GM12878 (cell line): ENCODE measurements around the gene MTMR3. TPM values are rescaled to one million over a fixed set of nuclear protein-coding genes. Genes with fewer than 3 reads are reported as not detected.
A peak's percentile ranks its signal among the peaks of the same experiment; 100 is the strongest.

Experiments
- ATAC-seq: fragments of 200-7000 bp; cut with Tn5 transposase; 3 replicates; pipeline ENCODE4 v1.9.1; 2020; ENCODE audit warnings: mild to moderate bottlenecking, moderate library complexity
- BruUV-seq: library from RNA; stranded (reverse); fragments of 400-500 nt; replicated peaks from 2 replicates; lab custom pipeline; 2021; lab: Mats Ljungman, UMichigan
- CTCF ChIA-PET: fragments of 300-600 bp; sonication (Branson Sonifier 250); formaldehyde crosslinking; extraction: SDS; loops from one replicate; lab custom pipeline; 2021; ENCODE audit warnings: inconsistent platforms; lab: Yijun Ruan, JAX
- POLR2A ChIA-PET: fragments of 350-600 bp; formaldehyde crosslinking; extraction: SDS; loops from one replicate; lab custom pipeline; 2021; ENCODE audit warnings: inconsistent platforms; lab: Charles Lee
- RAD21 ChIA-PET: fragments of 300-600 bp; sonication (Branson Sonifier 250); formaldehyde crosslinking; loops from one replicate; lab custom pipeline; 2023; ENCODE audit warnings: antibody characterized with exemption; ENCODE audit not compliant: unreplicated experiment; lab: Charles Lee
- SMC1A ChIA-PET: fragments of 300-600 bp; sonication (Branson Sonifier 250); formaldehyde crosslinking; loops from one replicate; lab custom pipeline; 2023; ENCODE audit not compliant: unreplicated experiment, uncharacterized antibody; lab: Charles Lee
- DNase-seq: peaks from one replicate; pipeline ENCODE4 v3.0.0-alpha.2; 2011; ENCODE audit warnings: low read depth, low spot score
- FAIRE-seq: peaks from 3 replicates; lab custom pipeline; 2011; peaks lifted over from hg19 to GRCh38; lab: Jason Lieb, UNC
- H2AFZ ChIP-seq: 2 replicates; pipeline ENCODE4 v1.6.0; 2011; ENCODE audit warnings: low read depth, low read length, control low read depth; ENCODE audit not compliant: control insufficient read depth
- H3K27ac ChIP-seq: 2 replicates; pipeline ENCODE4 v1.5.1; 2011; ENCODE audit warnings: control low read depth; ENCODE audit not compliant: control insufficient read depth, insufficient read depth
- H3K27me3 ChIP-seq, 2 experiments: replicated peaks in 1 of 2; 2 replicates each; pipeline versions ENCODE4 v1.6.0 to v1.6.1; 2011; ENCODE audit warnings: low read length in 1 of 2; ENCODE audit not compliant: control insufficient read depth in 2 of 2, insufficient read depth in 2 of 2
- H3K36me3 ChIP-seq, 2 experiments: 2 replicates each; pipeline ENCODE4 v1.5.1; 2011; ENCODE audit warnings: low read length in 1 of 2; ENCODE audit not compliant: control insufficient read depth in 2 of 2, insufficient read depth in 2 of 2
- H3K4me1 ChIP-seq: 2 replicates; pipeline ENCODE4 v1.6.1; 2011; ENCODE audit warnings: mild to moderate bottlenecking, low read length, moderate library complexity, mixed read lengths; ENCODE audit not compliant: control insufficient read depth, insufficient read depth
- H3K4me2 ChIP-seq: 2 replicates; pipeline ENCODE4 v1.6.0; 2011; ENCODE audit warnings: control low read depth; ENCODE audit not compliant: control insufficient read depth, insufficient read depth
- H3K4me3 ChIP-seq: fragments of 200-600 bp; sonication (generic); 2 replicates; pipeline ENCODE4 v1.5.1; 2016
- H3K79me2 ChIP-seq: 2 replicates; pipeline ENCODE4 v1.6.0; 2011; ENCODE audit warnings: low read length; ENCODE audit not compliant: control insufficient read depth, insufficient read depth
- H3K9ac ChIP-seq: 2 replicates; pipeline ENCODE4 v1.8.0; 2011; ENCODE audit warnings: low read length, control low read depth, mixed read lengths; ENCODE audit not compliant: control insufficient read depth, insufficient read depth
- H3K9me3 ChIP-seq: replicated peaks from 3 replicates; pipeline ENCODE4 v1.5.1; 2011; ENCODE audit warnings: mild to moderate bottlenecking, low read length; ENCODE audit not compliant: control insufficient read depth, insufficient read depth
- H4K20me1 ChIP-seq: 2 replicates; pipeline ENCODE4 v1.6.0; 2011; ENCODE audit not compliant: control insufficient read depth, insufficient read depth
- ATF3 ChIP-seq: IDR thresholded peaks from 2 replicates; pipeline ENCODE4 v1.6.1; 2011; ENCODE audit warnings: low read depth, mild to moderate bottlenecking, low read length, moderate library complexity, borderline replicate concordance; ENCODE audit errors: extremely low read depth
- NFIC ChIP-seq: IDR thresholded peaks from 2 replicates; pipeline ENCODE4 v1.6.1; 2012; ENCODE audit warnings: low read depth, mild to moderate bottlenecking, inconsistent platforms, low read length, moderate library complexity
- POLR2AphosphoS2 ChIP-seq: IDR thresholded peaks from 2 replicates; pipeline ENCODE4 v1.6.1; 2011; ENCODE audit warnings: low read depth, mild to moderate bottlenecking, low read length, improper control_type of control experiment, moderate library complexity
- POU2F2 ChIP-seq: IDR thresholded peaks from 3 replicates; pipeline ENCODE4 v1.6.1; 2011; ENCODE audit warnings: low read depth, mild to moderate bottlenecking, low read length, borderline replicate concordance
- RUNX3 ChIP-seq: IDR thresholded peaks from 2 replicates; pipeline ENCODE4 v1.6.1; 2012; ENCODE audit warnings: low read length, inconsistent platforms
- WGBS: methylation state at CpG from one replicate; pipeline ENCODE4 v1.1.6; 2016; ENCODE audit warnings: low lambda C conversion rate; ENCODE audit not compliant: insufficient replicate concordance, insufficient coverage; ENCODE audit errors: missing lambda C conversion rate; 5-methylcytosine and 5-hydroxymethylcytosine counted together
- in situ Hi-C: fragments of 300-500 bp; cut with MboI; formaldehyde crosslinking; loops from 9 replicates; pipeline ENCODE4 v1.14.3; 2018; ENCODE audit warnings: mixed read lengths
- intact Hi-C: fragments of 100-400 bp; cut with micrococcal nuclease; formaldehyde crosslinking; loops from one replicate; pipeline ENCODE4 v1.14.2; 2022; ENCODE audit not compliant: unreplicated experiment
- polyA plus RNA-seq, 11 experiments: library from polyadenylated mRNA; depleted of rRNA in 4 of 11; unstranded in 6 of 11; stranded (reverse) in 5 of 11; fragments of >200 nt; fragmentation: Nextera tagmentation in 4 of 11; fragmentation: Illumina TruSeq in 1 of 11; extraction: Ambion mirVana in 4 of 11; extraction: Trizol in 1 of 11; gene quantifications; 1 replicate in 1 of 11; 2 replicates in 10 of 11; pipeline versions ENCODE4 v1.2.1 to v1.2.3, GENCODE V29; 2011 to 2016; ENCODE audit warnings: inconsistent platforms in 2 of 11, missing spikeins in 2 of 11, low read depth in 1 of 11
- total RNA-seq, 4 experiments: library from RNA; depleted of rRNA in 3 of 4; stranded (reverse); fragments of >200 nt in 3 of 4; fragmentation: Illumina TruSeq in 1 of 4; extraction: Trizol in 1 of 4; gene quantifications; 2 replicates each; pipeline versions ENCODE4 v1.2.1 to v1.2.3, GENCODE V29; 2013 to 2021
- TF ChIP-seq, protein P1 (sequence below): fragments of 450-650 bp; IDR thresholded peaks from 2 replicates; pipeline ENCODE4 v1.6.1; 2017; ENCODE audit warnings: low read depth, mild to moderate bottlenecking, moderate library complexity

The MTMR3 gene
- total and polyA plus RNA-seq, 10 of the 15 experiments (the other 5 are each of a cell fraction or from before 2014, with no cell fraction given), result 1.4 to 23.7 (median 10.6) TPM

DNA sequence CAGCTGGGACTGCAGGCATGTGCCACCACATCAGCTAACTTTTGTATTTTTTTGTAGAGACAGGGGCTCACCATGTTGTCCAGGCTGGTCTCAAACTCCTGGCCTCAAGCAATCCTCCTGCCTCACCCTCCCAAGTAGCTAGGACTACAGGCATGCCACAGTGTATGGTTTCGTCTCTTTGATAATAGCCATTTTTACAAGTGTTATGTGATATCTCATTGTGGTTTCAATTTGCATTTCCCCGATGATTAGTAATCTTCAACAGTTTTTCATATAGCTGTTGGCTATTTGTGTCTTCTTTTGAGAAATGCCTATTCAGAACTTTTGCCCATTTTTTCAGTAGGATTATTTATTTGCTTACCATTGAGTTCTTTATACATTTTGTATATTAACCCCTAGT is 9.0 kb upstream of the MTMR3 start:
- no TSS peak for BruUV-seq
- ChIA-PET RAD21 (interaction anchor here (0.6 to 1.1 kb wide), 2 partner anchors 37 to 53 kb away, joined by 3 read pairs; no protein-coding TSS in a partner anchor), POLR2A (no interaction called here), CTCF (interaction anchor here (1.2 kb wide), 1 partner anchor 73 kb away, joined by 3 read pairs; no protein-coding TSS in a partner anchor)
- H3K9me3 ChIP-seq, result no peaks in the 10 kb centered on the region
- H3K36me3 ChIP-seq, result no peaks in the 10 kb centered on the region
- H4K20me1 ChIP-seq, result no peaks in the 10 kb centered on the region
- H3K4me2 ChIP-seq, result no peak overlapping the region
- no peaks in the 10 kb centered on the region for H3K79me2 ChIP-seq
- in situ Hi-C loops, result no loop called here
- TF ChIP-seq POU2F2, result 0 out of 3 replicates have a peak, but pooled peaks have one; percentile 18
- no peak for TF ChIP-seq NFIC
- TF ChIP-seq RUNX3, result peak; percentile 44; the same call in 1 of the 2 replicates
- TF ChIP-seq, all 136 proteins: peak for 2
- Histone ChIP-seq H3K27me3 (no peaks in the 10 kb centered on the region), H2AFZ (no peak overlapping the region), H3K27ac (no peak overlapping the region), H3K4me1 (0 out of 2 replicates have a peak, but pooled peaks cover 4% of the 10 kb centered on the region), H3K4me3 (no peak overlapping the region), H3K9ac (no peak overlapping the region)
- FAIRE-seq (no peak), ATAC-seq (peak; percentile 63), DNase-seq (no peak)
- intact Hi-C loops, result no loop called here
- 26% methylated on average over 2 of the region's 2 CpGs for WGBS
- SMC1A ChIA-PET, result interaction anchor here (1.1 kb wide), 1 partner anchor 131 kb away, joined by 3 read pairs; no protein-coding TSS in a partner anchor

- BruUV-seq, result no TSS peak
- H3K9me3 ChIP-seq, result no peaks in the 10 kb centered on the region
- 50% methylated on average over 2 of the region's 2 CpGs for whole genome bisulfite sequencing
- no peak overlapping the region for H3K4me2 ChIP-seq
- RAD21 ChIA-PET, result no interaction called here
- no peak for ATAC-seq
- no peak overlapping the region for H3K9ac ChIP-seq
- H3K36me3 ChIP-seq, result no peaks in the 10 kb centered on the region
- SMC1A ChIA-PET, result no interaction called here
- H3K4me3 ChIP-seq, result no peak overlapping the region
- TF ChIP-seq POLR2AphosphoS2 (no peak), ATF3 (no peak)
- TF ChIP-seq, protein P1, sequence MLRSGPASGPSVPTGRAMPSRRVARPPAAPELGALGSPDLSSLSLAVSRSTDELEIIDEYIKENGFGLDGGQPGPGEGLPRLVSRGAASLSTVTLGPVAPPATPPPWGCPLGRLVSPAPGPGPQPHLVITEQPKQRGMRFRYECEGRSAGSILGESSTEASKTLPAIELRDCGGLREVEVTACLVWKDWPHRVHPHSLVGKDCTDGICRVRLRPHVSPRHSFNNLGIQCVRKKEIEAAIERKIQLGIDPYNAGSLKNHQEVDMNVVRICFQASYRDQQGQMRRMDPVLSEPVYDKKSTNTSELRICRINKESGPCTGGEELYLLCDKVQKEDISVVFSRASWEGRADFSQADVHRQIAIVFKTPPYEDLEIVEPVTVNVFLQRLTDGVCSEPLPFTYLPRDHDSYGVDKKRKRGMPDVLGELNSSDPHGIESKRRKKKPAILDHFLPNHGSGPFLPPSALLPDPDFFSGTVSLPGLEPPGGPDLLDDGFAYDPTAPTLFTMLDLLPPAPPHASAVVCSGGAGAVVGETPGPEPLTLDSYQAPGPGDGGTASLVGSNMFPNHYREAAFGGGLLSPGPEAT, result no peak
- TF ChIP-seq, all 136 proteins: peak for 0
- no peaks in the 10 kb centered on the region for H4K20me1 ChIP-seq
- intact Hi-C loops (no loop called here), in situ Hi-C loops (no loop called here)
- no peaks in the 10 kb centered on the region for H3K4me1 ChIP-seq
- ChIA-PET POLR2A (no interaction called here), CTCF (interaction anchor here (0.8 kb wide), 1 partner anchor 31 kb away, joined by 3 read pairs; no protein-coding TSS in a partner anchor)
- H3K27ac ChIP-seq, result no peak overlapping the region
- DNase-seq, result no peak
- no peak overlapping the region for H2AFZ ChIP-seq
- H3K79me2 ChIP-seq, result no peaks in the 10 kb centered on the region
- no peak for FAIRE-seq
- H3K27me3 ChIP-seq, result no peaks in the 10 kb centered on the region
Measured at GRCh38 chr22:29877620-29878019, 5.4 kb upstream of the MTMR3 start.
